HG03460 (cell line): ENCODE results near the gene AKT1S1.

Experiments
- ATAC-seq: cut with Tn5 transposase; IDR thresholded peaks from one replicate; pipeline ENCODE4 v1.9.1; 2021; ENCODE audit not compliant: unreplicated experiment

AKT1S1 gene

GRCh38 chr19:49908480-49909420, 31.6 kb upstream of the AKT1S1 start:
- no peak for ATAC-seq

GRCh38 chr19:49907745-49908446, 30.7 kb upstream of the AKT1S1 start:
- ATAC-seq: no peak

GRCh38 chr19:49906879-49907564, 29.9 kb upstream of the AKT1S1 start:
- ATAC-seq: no peak

GRCh38 chr19:49904136-49904535, 27.0 kb upstream of the AKT1S1 start:
- no peak for ATAC-seq

GRCh38 chr19:49896863-49897621, 19.9 kb upstream of the AKT1S1 start, which contains the start of gene IL4I1:
TSS of gene IL4I1 (minus strand) at chr19:49896887. CDS start at chr19:49896160, 727 bp downstream.
- peak; percentile 44 for ATAC-seq

- ATAC-seq: no peak
These were observed 18.6 kb upstream of the AKT1S1 start for GRCh38 chr19:49895566-49896297.

GRCh38 chr19:49894879-49895565, 17.9 kb upstream of the AKT1S1 start:
- ATAC-seq: no peak

GRCh38 chr19:49894011-49894664, 17.0 kb upstream of the AKT1S1 start:
- ATAC-seq: no peak

GRCh38 chr19:49892716-49893115, 15.6 kb upstream of the AKT1S1 start:
- ATAC-seq: no peak

- no peak for ATAC-seq
These were observed 14.2 kb upstream of the AKT1S1 start for GRCh38 chr19:49891393-49891792.

- no peak for ATAC-seq
These were observed 13.5 kb upstream of the AKT1S1 start for GRCh38 chr19:49890349-49891311.

- no peak for ATAC-seq
These were observed 12.7 kb upstream of the AKT1S1 start for GRCh38 chr19:49889687-49890348.

GRCh38 chr19:49889038-49889686, 12.0 kb upstream of the AKT1S1 start:
- no peak for ATAC-seq

- ATAC-seq: no peak
These were observed 11.3 kb upstream of the AKT1S1 start for GRCh38 chr19:49888510-49888824.

- no peak for ATAC-seq
These were observed 10.7 kb upstream of the AKT1S1 start for GRCh38 chr19:49887665-49888509.
